Keratinocyte (primary cell): Measurements from ENCODE around the gene KLHDC7B.

ENCODE experiments used
- EZH2 ChIP-seq: IDR thresholded peaks from one replicate; pipeline ENCODE4 v1.6.1; 2012; ENCODE audit warnings: inconsistent platforms, mild to moderate bottlenecking, low read length, moderate library complexity
- TF ChIP-seq, protein P1 (sequence below), 3 experiments: IDR thresholded peaks in 1 of 3; conservative IDR thresholded peaks in 1 of 3; optimal IDR thresholded peaks in 1 of 3; 2 replicates in 2 of 3; 3 replicates in 1 of 3; pipeline versions ENCODE3 to v1.5.1; 2011; ENCODE audit warnings: low read length in 3 of 3, mild to moderate bottlenecking in 3 of 3, moderate library complexity in 2 of 3, control low read depth in 1 of 3, inconsistent platforms in 1 of 3; ENCODE audit not compliant: insufficient read depth in 2 of 3; ENCODE audit errors: extremely low read depth in 1 of 3

DNA sequence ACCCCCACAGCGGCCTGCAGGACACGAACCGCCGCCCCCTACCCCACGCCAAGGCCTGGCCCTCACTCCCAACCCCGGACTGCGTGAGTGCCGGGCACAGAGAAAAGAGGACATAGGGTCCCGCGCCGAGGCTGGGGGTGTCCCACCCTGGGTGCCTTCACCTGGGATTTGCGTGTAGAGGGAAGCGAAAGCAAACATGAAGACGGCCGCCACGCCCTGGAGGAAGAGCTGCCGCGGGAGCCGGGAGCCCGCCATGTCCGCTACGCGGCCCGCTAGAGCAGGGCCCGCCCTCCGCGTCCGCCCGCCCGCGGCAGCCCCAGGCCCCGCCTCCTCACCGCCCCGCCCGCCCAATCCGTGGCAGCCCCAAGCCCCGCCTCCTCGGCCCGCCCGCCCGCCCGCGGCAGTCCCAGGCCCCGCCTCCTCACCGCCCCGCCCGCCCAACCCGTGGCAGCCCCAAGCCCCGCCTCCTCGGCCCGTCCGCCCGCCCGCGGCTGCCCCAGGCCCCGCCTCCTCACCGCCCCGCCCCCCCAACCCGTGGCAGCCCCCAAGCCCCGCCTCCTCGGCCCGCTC is 38.2 kb upstream of the KLHDC7B start, which contains the start of gene LMF2:
- TF ChIP-seq, protein P1, sequence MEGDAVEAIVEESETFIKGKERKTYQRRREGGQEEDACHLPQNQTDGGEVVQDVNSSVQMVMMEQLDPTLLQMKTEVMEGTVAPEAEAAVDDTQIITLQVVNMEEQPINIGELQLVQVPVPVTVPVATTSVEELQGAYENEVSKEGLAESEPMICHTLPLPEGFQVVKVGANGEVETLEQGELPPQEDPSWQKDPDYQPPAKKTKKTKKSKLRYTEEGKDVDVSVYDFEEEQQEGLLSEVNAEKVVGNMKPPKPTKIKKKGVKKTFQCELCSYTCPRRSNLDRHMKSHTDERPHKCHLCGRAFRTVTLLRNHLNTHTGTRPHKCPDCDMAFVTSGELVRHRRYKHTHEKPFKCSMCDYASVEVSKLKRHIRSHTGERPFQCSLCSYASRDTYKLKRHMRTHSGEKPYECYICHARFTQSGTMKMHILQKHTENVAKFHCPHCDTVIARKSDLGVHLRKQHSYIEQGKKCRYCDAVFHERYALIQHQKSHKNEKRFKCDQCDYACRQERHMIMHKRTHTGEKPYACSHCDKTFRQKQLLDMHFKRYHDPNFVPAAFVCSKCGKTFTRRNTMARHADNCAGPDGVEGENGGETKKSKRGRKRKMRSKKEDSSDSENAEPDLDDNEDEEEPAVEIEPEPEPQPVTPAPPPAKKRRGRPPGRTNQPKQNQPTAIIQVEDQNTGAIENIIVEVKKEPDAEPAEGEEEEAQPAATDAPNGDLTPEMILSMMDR (optimal IDR thresholded peaks at IDR 0.05 in 1 of 3, IDR thresholded peaks at IDR 0.05 in 1 of 3, conservative IDR thresholded peaks at IDR 0.05 in 1 of 3; ENCODE audit: extremely low read depth in 1 of 3, insufficient read depth in 2 of 3, low read length in 3 of 3): no peak
- TF ChIP-seq EZH2: no peak
